HepG2 (cell line): Measurements from ENCODE around the gene LSM2. TPM values are rescaled to one million over a fixed set of nuclear protein-coding genes. Genes with fewer than 3 reads are reported as not detected.

ENCODE experiments used
- GABPA ChIP-seq, 2 experiments: IDR thresholded peaks; 2 replicates each; pipeline ENCODE4 v1.6.1; 2011 to 2016; ENCODE audit warnings: low read depth in 2 of 2, low read length in 1 of 2, missing biosample characterization in 1 of 2, missing genetic modification characterization in 1 of 2
- HDAC1 ChIP-seq: sonication (generic); formaldehyde crosslinking; IDR thresholded peaks from 2 replicates; pipeline ENCODE4 v1.5.1; 2020; ENCODE audit warnings: mild to moderate bottlenecking, missing genetic modification reagents
- HOXD1 ChIP-seq: sonication (generic); formaldehyde crosslinking; IDR thresholded peaks from 2 replicates; pipeline ENCODE4 v1.5.0; 2020; ENCODE audit warnings: missing genetic modification reagents
- NCOA1 ChIP-seq: sonication (generic); formaldehyde crosslinking; IDR thresholded peaks from 2 replicates; pipeline ENCODE4 v1.9.0; 2021; ENCODE audit warnings: missing genetic modification reagents
- NFIC ChIP-seq: IDR thresholded peaks from 2 replicates; pipeline ENCODE4 v1.6.1; 2012; ENCODE audit warnings: mild to moderate bottlenecking, low read length, inconsistent platforms
- NR2C2 ChIP-seq: sonication (generic); formaldehyde crosslinking; IDR thresholded peaks from 2 replicates; pipeline ENCODE4 v1.4.0; 2020; ENCODE audit warnings: missing genetic modification reagents, mild to moderate bottlenecking, moderate library complexity, borderline replicate concordance
- PRMT3 ChIP-seq: sonication (generic); formaldehyde crosslinking; IDR thresholded peaks from 2 replicates; pipeline ENCODE4 v1.8.1; 2022; ENCODE audit warnings: low read depth, mild to moderate bottlenecking, moderate library complexity, missing genetic modification reagents, borderline replicate concordance
- RFXANK ChIP-seq: IDR thresholded peaks from 2 replicates; pipeline ENCODE4 v1.6.1; 2016
- TCF7L2 ChIP-seq: IDR thresholded peaks from 2 replicates; pipeline ENCODE4 v1.6.1; 2011; ENCODE audit warnings: mild to moderate bottlenecking, low read depth, low read length, moderate library complexity
- ZBTB33 ChIP-seq: sonication (generic); formaldehyde crosslinking; IDR thresholded peaks from 2 replicates; pipeline ENCODE4 v1.4.0; 2020; ENCODE audit warnings: missing genetic modification reagents
- ZC3H13 ChIP-seq: sonication (generic); formaldehyde crosslinking; IDR thresholded peaks from 2 replicates; pipeline ENCODE4 v1.8.1; 2023; ENCODE audit warnings: mild to moderate bottlenecking, missing genetic modification reagents, moderate library complexity
- ZEB1 ChIP-seq: IDR thresholded peaks from 2 replicates; pipeline ENCODE4 v1.6.1; 2012; ENCODE audit warnings: mild to moderate bottlenecking, low read depth, inconsistent platforms; ENCODE audit not compliant: insufficient replicate concordance
- ZFP36L2 ChIP-seq: sonication (generic); formaldehyde crosslinking; IDR thresholded peaks from 2 replicates; pipeline ENCODE4 v1.4.0; 2020; ENCODE audit warnings: missing genetic modification reagents
- ZGPAT ChIP-seq: IDR thresholded peaks from 2 replicates; pipeline ENCODE4 v1.6.1; 2016; ENCODE audit warnings: mild to moderate bottlenecking
- ZNF235 ChIP-seq: sonication (generic); formaldehyde crosslinking; IDR thresholded peaks from 2 replicates; pipeline ENCODE4 v1.8.1; 2023; ENCODE audit warnings: mild to moderate bottlenecking, missing genetic modification reagents, borderline replicate concordance
- ZNF274 ChIP-seq: sonication (generic); formaldehyde crosslinking; IDR thresholded peaks from 2 replicates; pipeline ENCODE4 v1.5.1; 2020; ENCODE audit warnings: mild to moderate bottlenecking, missing genetic modification reagents
- polyA plus RNA-seq, 8 experiments: library from polyadenylated mRNA; depleted of rRNA in 3 of 8; stranded (reverse) in 7 of 8; unstranded in 1 of 8; fragments of >200 nt; fragmentation: Illumina TruSeq in 4 of 8; extraction: Trizol in 4 of 8; gene quantifications; 2 replicates each; pipeline versions ENCODE4 v1.2.1 to v1.2.3, GENCODE V29; 2011 to 2016; ENCODE audit warnings: low read depth in 4 of 8, missing spikeins in 1 of 8, mixed read lengths in 1 of 8; ENCODE audit not compliant: insufficient read depth in 1 of 8
- total RNA-seq, 5 experiments: library from RNA; depleted of rRNA; stranded (reverse); fragments of >200 nt; fragmentation: Illumina TruSeq; extraction: Trizol; gene quantifications; 2 replicates each; pipeline ENCODE4 v1.2.3, GENCODE V29; 2016; ENCODE audit warnings: low read depth in 1 of 5
- TF ChIP-seq, protein P1 (sequence below), 2 experiments: sonication (generic) in 1 of 2; formaldehyde crosslinking in 1 of 2; IDR thresholded peaks; 2 replicates each; pipeline versions ENCODE4 v1.5.1 to v1.6.1; 2011 to 2020; ENCODE audit warnings: borderline replicate concordance in 1 of 2, low read depth in 1 of 2, low read length in 1 of 2, mild to moderate bottlenecking in 1 of 2, missing genetic modification reagents in 1 of 2, moderate library complexity in 1 of 2
- TF ChIP-seq, protein P2 (sequence below): IDR thresholded peaks from 2 replicates; pipeline ENCODE4 v1.6.1; 2016; ENCODE audit warnings: missing biosample characterization, missing genetic modification reagents, low read depth
- TF ChIP-seq, protein P3 (sequence below): sonication (generic); formaldehyde crosslinking; IDR thresholded peaks from 2 replicates; pipeline ENCODE4 v1.9.0; 2021; ENCODE audit warnings: missing genetic modification reagents, borderline replicate concordance

Gene LSM2
- total and polyA plus RNA-seq, 2 of the 13 experiments (the other 11 are each of a cell fraction or from before 2014, with no cell fraction given), result 69.4 to 90.5 TPM

GRCh38 chr6:31795616-31796298, 11.0 kb downstream of the LSM2 start, which contains the start of gene VARS1 (continued):
- peak; percentile 84 for TF ChIP-seq NR2C2
- no peak for TF ChIP-seq NCOA1 (CRISPR knock-in tag)
- peak; percentile 78 for TF ChIP-seq HOXD1
- TF ChIP-seq PRMT3, result 0 out of 2 replicates have a peak, but pooled peaks have one; percentile 85
- TF ChIP-seq, protein P1, sequence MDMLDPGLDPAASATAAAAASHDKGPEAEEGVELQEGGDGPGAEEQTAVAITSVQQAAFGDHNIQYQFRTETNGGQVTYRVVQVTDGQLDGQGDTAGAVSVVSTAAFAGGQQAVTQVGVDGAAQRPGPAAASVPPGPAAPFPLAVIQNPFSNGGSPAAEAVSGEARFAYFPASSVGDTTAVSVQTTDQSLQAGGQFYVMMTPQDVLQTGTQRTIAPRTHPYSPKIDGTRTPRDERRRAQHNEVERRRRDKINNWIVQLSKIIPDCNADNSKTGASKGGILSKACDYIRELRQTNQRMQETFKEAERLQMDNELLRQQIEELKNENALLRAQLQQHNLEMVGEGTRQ (IDR thresholded peaks at IDR 0.05; ENCODE audit: low read depth, low read length), result peak; percentile 7; the same call in 1 of the 2 replicates
- TF ChIP-seq, protein P1 (CRISPR knock-in tag; IDR thresholded peaks at IDR 0.05; ENCODE audit: borderline replicate concordance), result peak; percentile 60; the same call in 1 of the 2 replicates
- TF ChIP-seq TCF7L2, result no peak
- TF ChIP-seq, protein P2, sequence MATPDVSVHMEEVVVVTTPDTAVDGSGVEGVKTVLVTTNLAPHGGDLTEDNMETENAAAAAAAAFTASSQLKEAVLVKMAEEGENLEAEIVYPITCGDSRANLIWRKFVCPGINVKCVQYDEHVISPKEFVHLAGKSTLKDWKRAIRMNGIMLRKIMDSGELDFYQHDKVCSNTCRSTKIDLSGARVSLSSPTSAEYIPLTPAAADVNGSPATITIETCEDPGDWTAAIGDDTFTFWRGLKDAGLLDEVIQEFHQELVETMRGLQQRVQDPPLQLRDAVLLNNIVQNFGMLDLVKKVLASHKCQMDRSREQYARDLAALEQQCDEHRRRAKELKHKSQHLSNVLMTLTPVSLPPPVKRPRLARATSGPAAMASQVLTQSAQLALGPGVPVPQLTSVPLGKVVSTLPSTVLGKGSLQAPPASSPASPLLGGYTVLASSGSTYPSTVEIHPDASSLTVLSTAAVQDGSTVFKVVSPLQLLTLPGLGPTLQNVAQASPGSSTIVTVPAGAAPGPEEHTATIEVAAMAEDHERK (CRISPR knock-in tag), result no peak
- TF ChIP-seq HDAC1, result peak; percentile 94
- no peak for TF ChIP-seq NFIC
- peak; percentile 29; the same call in 1 of the 2 replicates for TF ChIP-seq RFXANK
- 0 out of 2 replicates have a peak, but pooled peaks have one; percentile 61 for TF ChIP-seq ZC3H13
- no peak for TF ChIP-seq ZBTB33 (CRISPR knock-in tag)
- TF ChIP-seq ZGPAT, result peak; percentile 89
- TF ChIP-seq ZNF235, result no peak
- no peak for TF ChIP-seq ZFP36L2 (CRISPR knock-in tag)
- TF ChIP-seq, protein P3, sequence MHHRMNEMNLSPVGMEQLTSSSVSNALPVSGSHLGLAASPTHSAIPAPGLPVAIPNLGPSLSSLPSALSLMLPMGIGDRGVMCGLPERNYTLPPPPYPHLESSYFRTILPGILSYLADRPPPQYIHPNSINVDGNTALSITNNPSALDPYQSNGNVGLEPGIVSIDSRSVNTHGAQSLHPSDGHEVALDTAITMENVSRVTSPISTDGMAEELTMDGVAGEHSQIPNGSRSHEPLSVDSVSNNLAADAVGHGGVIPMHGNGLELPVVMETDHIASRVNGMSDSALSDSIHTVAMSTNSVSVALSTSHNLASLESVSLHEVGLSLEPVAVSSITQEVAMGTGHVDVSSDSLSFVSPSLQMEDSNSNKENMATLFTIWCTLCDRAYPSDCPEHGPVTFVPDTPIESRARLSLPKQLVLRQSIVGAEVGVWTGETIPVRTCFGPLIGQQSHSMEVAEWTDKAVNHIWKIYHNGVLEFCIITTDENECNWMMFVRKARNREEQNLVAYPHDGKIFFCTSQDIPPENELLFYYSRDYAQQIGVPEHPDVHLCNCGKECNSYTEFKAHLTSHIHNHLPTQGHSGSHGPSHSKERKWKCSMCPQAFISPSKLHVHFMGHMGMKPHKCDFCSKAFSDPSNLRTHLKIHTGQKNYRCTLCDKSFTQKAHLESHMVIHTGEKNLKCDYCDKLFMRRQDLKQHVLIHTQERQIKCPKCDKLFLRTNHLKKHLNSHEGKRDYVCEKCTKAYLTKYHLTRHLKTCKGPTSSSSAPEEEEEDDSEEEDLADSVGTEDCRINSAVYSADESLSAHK, result no peak
- peak; percentile 69; the same call in 1 of the 2 replicates for TF ChIP-seq ZNF274 (CRISPR knock-in tag)
- peak; percentile 58 for TF ChIP-seq GABPA (IDR thresholded peaks at IDR 0.05; ENCODE audit: low read depth, low read length)
- peak; percentile 71 for TF ChIP-seq GABPA (CRISPR knock-in tag; IDR thresholded peaks at IDR 0.05; ENCODE audit: low read depth)
- TF ChIP-seq ZEB1, result peak; percentile 29
